LNCAP (cell line): ENCODE results near the gene TMEM200A.

Source experiments
- CTCF ChIP-seq: fragments of 450-650 bp; IDR thresholded peaks from 2 replicates; pipeline ENCODE4 v1.5.1; 2017; ENCODE audit warnings: mild to moderate bottlenecking

The TMEM200A gene

GRCh38 chr6:130393306-130393705, 27.5 kb downstream of the TMEM200A start:
- TF ChIP-seq CTCF = no peak

- TF ChIP-seq CTCF = no peak
These were observed 28.4 kb downstream of the TMEM200A start for GRCh38 chr6:130394246-130394645.

GRCh38 chr6:130395164-130395563, 29.3 kb downstream of the TMEM200A start:
- no peak for TF ChIP-seq CTCF

- no peak for TF ChIP-seq CTCF
These were observed 30.9 kb downstream of the TMEM200A start for GRCh38 chr6:130396722-130397121.

GRCh38 chr6:130405549-130405948, 39.7 kb downstream of the TMEM200A start:
- TF ChIP-seq CTCF = no peak

- TF ChIP-seq CTCF = no peak
These were observed 41.2 kb downstream of the TMEM200A start for GRCh38 chr6:130407032-130407431.

GRCh38 chr6:130409418-130410100, 43.7 kb downstream of the TMEM200A start:
- TF ChIP-seq CTCF = no peak

- no peak for TF ChIP-seq CTCF
These were observed 45.7 kb downstream of the TMEM200A start for GRCh38 chr6:130411481-130411880.
